HFFc6 (cell line): ENCODE measurements around the gene COPRS. TPM values are rescaled to one million over a fixed set of nuclear protein-coding genes. Genes with fewer than 3 reads are reported as not detected.

Experiments
- DNase-seq: peaks from one replicate; pipeline ENCODE4 v3.0.0-alpha.2; 2018
- H3K27ac Mint-ChIP-seq: 2 replicates; pipeline ENCODE4 v1.8.0; 2020; ENCODE audit warnings: mild to moderate bottlenecking, mixed read lengths
- H3K27me3 Mint-ChIP-seq: 2 replicates; pipeline ENCODE4 v1.8.0; 2021; ENCODE audit warnings: mild to moderate bottlenecking, moderate library complexity, mixed read lengths; ENCODE audit not compliant: insufficient read depth
- H3K36me3 Mint-ChIP-seq: 2 replicates; pipeline ENCODE4 v1.8.0; 2021; ENCODE audit warnings: low read depth, mixed read lengths
- H3K4me1 Mint-ChIP-seq: 2 replicates; pipeline ENCODE4 v1.8.0; 2020; ENCODE audit warnings: low read depth, mixed read lengths
- H3K4me3 Mint-ChIP-seq: 2 replicates; pipeline ENCODE4 v1.8.0; 2020; ENCODE audit warnings: mild to moderate bottlenecking, moderate library complexity, mixed read lengths
- H3K9me3 Mint-ChIP-seq: 2 replicates; pipeline ENCODE4 v1.8.0; 2020; ENCODE audit warnings: mild to moderate bottlenecking, mixed read lengths
- total RNA-seq, 6 experiments: library from RNA; stranded (reverse); fragmentation: NEBNext Ultra II Directional; extraction: Animal tissue kit (Norgen Biotek cat#: 25700); gene quantifications; 2 replicates in 1 of 6; 3 replicates in 5 of 6; pipeline ENCODE4 v1.2.3, GENCODE V29; 2021
- TF ChIP-seq, protein P1 (sequence below): fragments of 200-600 bp; sonication (generic); IDR thresholded peaks from 2 replicates; pipeline ENCODE4 v1.5.0; 2021; ENCODE audit warnings: antibody characterized with exemption, mild to moderate bottlenecking

COPRS gene
- total RNA-seq, 6 experiments from 2014 or later: 109 to 125 (median 117) TPM

DNA sequence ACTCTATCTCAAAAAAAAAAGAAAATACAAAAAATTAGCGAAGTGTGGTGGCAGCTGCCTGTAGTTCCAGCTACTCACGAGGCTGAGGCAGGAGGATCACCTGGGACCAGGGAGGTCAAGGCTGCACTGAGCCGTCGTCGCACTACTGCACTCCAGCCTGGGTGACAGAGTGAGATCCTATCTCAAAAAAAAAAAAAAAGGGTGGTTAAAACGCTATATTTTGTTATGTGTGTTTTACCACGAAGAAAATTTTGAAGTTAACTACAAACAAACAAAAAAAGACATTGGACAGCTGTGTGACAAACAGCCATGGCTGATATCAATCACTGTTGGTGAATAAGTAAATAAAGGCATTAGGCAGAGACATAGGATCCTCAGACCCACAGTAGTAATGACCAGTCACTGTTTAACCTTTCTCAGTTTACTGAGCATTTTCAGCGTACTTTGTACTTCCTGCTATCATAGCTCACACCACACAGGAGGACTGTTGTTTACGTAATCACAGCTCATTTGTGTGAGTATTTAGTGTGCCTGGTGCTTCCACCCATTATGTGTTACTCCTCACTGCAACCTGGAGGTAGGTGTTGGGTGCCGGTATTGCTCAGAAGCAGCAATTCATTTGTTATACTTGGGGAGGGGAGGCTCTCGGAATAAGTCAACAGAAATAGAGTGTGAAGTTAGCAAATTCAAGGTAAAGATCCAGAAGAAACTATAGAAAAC is 55.4 kb downstream of the COPRS start:
- peaks cover 22% of the 10 kb centered on the region for H3K4me1 Mint-ChIP-seq
- peaks cover 3% of the 10 kb centered on the region for H3K9me3 Mint-ChIP-seq
- no peak for DNase-seq
- H3K27ac Mint-ChIP-seq: no peak overlapping the region
- no peak overlapping the region for H3K4me3 Mint-ChIP-seq
- TF ChIP-seq, protein P1, sequence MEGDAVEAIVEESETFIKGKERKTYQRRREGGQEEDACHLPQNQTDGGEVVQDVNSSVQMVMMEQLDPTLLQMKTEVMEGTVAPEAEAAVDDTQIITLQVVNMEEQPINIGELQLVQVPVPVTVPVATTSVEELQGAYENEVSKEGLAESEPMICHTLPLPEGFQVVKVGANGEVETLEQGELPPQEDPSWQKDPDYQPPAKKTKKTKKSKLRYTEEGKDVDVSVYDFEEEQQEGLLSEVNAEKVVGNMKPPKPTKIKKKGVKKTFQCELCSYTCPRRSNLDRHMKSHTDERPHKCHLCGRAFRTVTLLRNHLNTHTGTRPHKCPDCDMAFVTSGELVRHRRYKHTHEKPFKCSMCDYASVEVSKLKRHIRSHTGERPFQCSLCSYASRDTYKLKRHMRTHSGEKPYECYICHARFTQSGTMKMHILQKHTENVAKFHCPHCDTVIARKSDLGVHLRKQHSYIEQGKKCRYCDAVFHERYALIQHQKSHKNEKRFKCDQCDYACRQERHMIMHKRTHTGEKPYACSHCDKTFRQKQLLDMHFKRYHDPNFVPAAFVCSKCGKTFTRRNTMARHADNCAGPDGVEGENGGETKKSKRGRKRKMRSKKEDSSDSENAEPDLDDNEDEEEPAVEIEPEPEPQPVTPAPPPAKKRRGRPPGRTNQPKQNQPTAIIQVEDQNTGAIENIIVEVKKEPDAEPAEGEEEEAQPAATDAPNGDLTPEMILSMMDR: no peak
- 0 out of 2 replicates have a peak, but pooled peaks cover 2% of the 10 kb centered on the region for H3K36me3 Mint-ChIP-seq
- no peaks in the 10 kb centered on the region for H3K27me3 Mint-ChIP-seq

DNA sequence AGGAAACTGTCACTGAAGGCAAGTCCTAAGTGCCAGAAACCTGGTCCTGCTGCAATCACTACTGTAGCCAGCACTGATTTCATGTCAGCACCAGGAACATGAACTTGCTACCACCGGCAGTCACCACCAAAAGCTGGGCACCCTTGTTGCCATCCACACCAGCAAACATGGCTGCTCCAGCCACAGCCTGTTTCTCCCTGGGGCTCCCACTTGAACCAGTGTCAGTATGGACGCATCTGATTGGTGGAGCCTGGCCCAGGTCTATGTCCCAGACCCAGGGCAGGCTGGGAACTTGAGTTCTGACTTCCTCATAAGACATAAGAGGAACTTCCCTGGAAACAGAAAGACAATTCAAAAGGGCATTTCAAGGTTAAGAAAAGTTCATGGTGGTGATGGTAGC is 56.5 kb downstream of the COPRS start:
- peaks cover 21% of the 10 kb centered on the region for H3K4me1 Mint-ChIP-seq
- H3K9me3 Mint-ChIP-seq: no peaks in the 10 kb centered on the region
- H3K36me3 Mint-ChIP-seq: no peaks in the 10 kb centered on the region
- no peak overlapping the region for H3K4me3 Mint-ChIP-seq
- no peak overlapping the region for H3K27ac Mint-ChIP-seq
- no peaks in the 10 kb centered on the region for H3K27me3 Mint-ChIP-seq
- TF ChIP-seq, protein P1: no peak
- DNase-seq: no peak

Other genes with a start within 250 kb of the COPRS start
- 10 to 100 TPM; 65.4 to 77.4 (median 71.3) TPM for gene UTP6, start 42.5 kb upstream of the COPRS start, total RNA-seq
- gene SUZ12, start 77.8 kb upstream of the COPRS start, total RNA-seq: 10 to 100 TPM; 22.7 to 30.6 (median 26.4) TPM
- gene LRRC37B, start 148.1 kb upstream of the COPRS start, total RNA-seq: 1 to 10 TPM; 5.3 to 8.7 (median 6.6) TPM